GM23248 (cell line): ENCODE measurements around the gene SMCR8. TPM values are rescaled to one million over a fixed set of nuclear protein-coding genes. Genes with fewer than 3 reads are reported as not detected.

Experiments used
- DNase-seq: peaks from one replicate; pipeline ENCODE4 v3.0.0-alpha.2; 2015
- H2AFZ ChIP-seq: fragments of 200-600 bp; sonication (generic); 2 replicates; pipeline ENCODE4 v1.6.1; 2016; ENCODE audit warnings: antibody characterized with exemption
- H3F3A ChIP-seq: fragments of 200-600 bp; sonication (generic); 2 replicates; pipeline ENCODE4 v1.6.1; 2016; ENCODE audit warnings: mild to moderate bottlenecking, antibody characterized with exemption, mixed run types; ENCODE audit not compliant: insufficient read depth
- H3K27ac ChIP-seq: fragments of 200-600 bp; sonication (generic); 2 replicates; pipeline ENCODE4 v1.5.1; 2016; ENCODE audit warnings: mild to moderate bottlenecking
- H3K27me3 ChIP-seq: fragments of 200-600 bp; sonication (generic); replicated peaks from 2 replicates; pipeline ENCODE4 v1.6.1; 2016; ENCODE audit warnings: mild to moderate bottlenecking; ENCODE audit not compliant: insufficient read depth
- H3K36me3 ChIP-seq: fragments of 200-600 bp; sonication (generic); 2 replicates; pipeline ENCODE4 v1.6.1; 2016; ENCODE audit warnings: low read depth, mild to moderate bottlenecking
- H3K4me1 ChIP-seq: fragments of 200-600 bp; sonication (generic); 2 replicates; pipeline ENCODE4 v1.6.1; 2016; ENCODE audit warnings: mild to moderate bottlenecking; ENCODE audit not compliant: insufficient read depth
- H3K4me2 ChIP-seq: fragments of 200-600 bp; sonication (generic); one replicate; pipeline ENCODE4 v1.6.1; 2016; ENCODE audit warnings: mild to moderate bottlenecking; ENCODE audit not compliant: unreplicated experiment
- H3K4me3 ChIP-seq: fragments of 200-600 bp; sonication (generic); 2 replicates; pipeline ENCODE4 v1.5.1; 2016; ENCODE audit warnings: mild to moderate bottlenecking
- H3K79me2 ChIP-seq: fragments of 200-600 bp; sonication (generic); 2 replicates; pipeline ENCODE4 v1.6.1; 2016; ENCODE audit warnings: mild to moderate bottlenecking; ENCODE audit not compliant: insufficient read depth
- H3K9ac ChIP-seq: fragments of 200-600 bp; sonication (generic); 2 replicates; pipeline ENCODE4 v1.6.1; 2016; ENCODE audit warnings: mild to moderate bottlenecking
- H3K9me2 ChIP-seq: fragments of 200-600 bp; sonication (generic); 2 replicates; pipeline ENCODE4 v1.6.1; 2016; ENCODE audit warnings: mixed run types, mild to moderate bottlenecking, moderate library complexity; ENCODE audit not compliant: insufficient read depth
- H3K9me3 ChIP-seq: fragments of 200-600 bp; sonication (generic); one replicate; pipeline ENCODE4 v1.6.1; 2017; ENCODE audit warnings: low read depth
- H4K20me1 ChIP-seq: fragments of 200-600 bp; sonication (generic); 2 replicates; pipeline ENCODE4 v1.6.0; 2016; ENCODE audit not compliant: insufficient read depth
- EZH2 ChIP-seq: fragments of 200-600 bp; sonication (generic); IDR thresholded peaks from 2 replicates; pipeline ENCODE4 v1.6.1; 2018; ENCODE audit warnings: antibody characterized with exemption, mild to moderate bottlenecking; ENCODE audit not compliant: insufficient read depth, poor library complexity, severe bottlenecking
- EZH2phosphoT487 ChIP-seq: fragments of 200-600 bp; sonication (generic); IDR thresholded peaks from 2 replicates; pipeline ENCODE4 v1.6.1; 2018; ENCODE audit warnings: antibody characterized with exemption, moderate library complexity, mild to moderate bottlenecking, low read depth; ENCODE audit not compliant: insufficient read depth
- WGBS, 2 experiments: methylation state at CpG; one replicate each; pipeline ENCODE4 v1.1.6; 2015 to 2017; ENCODE audit warnings: low lambda C conversion rate in 2 of 2, low coverage in 1 of 2; ENCODE audit errors: missing lambda C conversion rate in 2 of 2; 5-methylcytosine and 5-hydroxymethylcytosine counted together
- in situ Hi-C: fragments of 300-500 bp; cut with MboI; formaldehyde crosslinking; loops from 2 replicates; pipeline ENCODE4 v1.15.0; 2020
- polyA plus RNA-seq: library from polyadenylated mRNA; unstranded; fragments of >200 nt; fragmentation: Nextera tagmentation; extraction: Ambion mirVana; gene quantifications from 2 replicates; pipeline ENCODE4 v1.2.1, GENCODE V29; 2016
- total RNA-seq: library from RNA; depleted of rRNA; stranded (reverse); fragments of >200 nt; shearing (Covaris generic); gene quantifications from 2 replicates; pipeline ENCODE4 v1.2.3, GENCODE V29; 2014

The SMCR8 gene
- total and polyA plus RNA-seq, 2 experiments from 2014 or later = 2.2 to 10.5 TPM

DNA sequence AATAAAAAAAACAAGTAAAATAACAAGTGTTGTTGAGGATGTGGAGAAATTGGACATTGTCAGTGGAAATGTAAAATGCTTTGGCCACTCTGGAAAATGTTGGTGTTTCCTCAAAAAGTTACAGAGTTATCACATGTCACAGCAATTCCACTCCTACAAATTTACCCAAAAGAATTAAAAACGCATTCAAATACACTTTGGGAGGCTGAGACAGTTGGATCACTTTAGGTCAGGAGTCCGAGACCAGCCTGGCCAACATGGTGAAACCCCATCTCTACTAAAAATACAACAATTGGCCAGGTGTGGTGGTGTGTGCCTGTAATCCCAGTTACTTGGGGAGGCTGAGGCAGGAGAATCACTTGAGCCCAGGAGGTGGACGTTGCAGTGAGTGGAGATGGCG is 5.9 kb upstream of the SMCR8 start:
- Histone ChIP-seq H3K27ac (no peak overlapping the region), H3K79me2 (peaks cover 86% of the 10 kb centered on the region), H3K9me3 (no peaks in the 10 kb centered on the region), H3K36me3 (peaks cover 22% of the 10 kb centered on the region), H3K4me2 (no peak overlapping the region), H3K9ac (no peak overlapping the region), H3K4me1 (peaks cover 12% of the 10 kb centered on the region), H3K27me3 (no peaks in the 10 kb centered on the region), H3K9me2 (no peaks in the 10 kb centered on the region), H2AFZ (no peak overlapping the region), H4K20me1 (no peaks in the 10 kb centered on the region), H3F3A (no peaks in the 10 kb centered on the region), H3K4me3 (no peak overlapping the region)
- TF ChIP-seq EZH2phosphoT487 (no peak), EZH2 (no peak)
- DNase-seq = no peak
- in situ Hi-C loops = no loop called here
- WGBS, 2 experiments = 96 to 99% methylated on average over 4 of the region's 4 CpGs

DNA sequence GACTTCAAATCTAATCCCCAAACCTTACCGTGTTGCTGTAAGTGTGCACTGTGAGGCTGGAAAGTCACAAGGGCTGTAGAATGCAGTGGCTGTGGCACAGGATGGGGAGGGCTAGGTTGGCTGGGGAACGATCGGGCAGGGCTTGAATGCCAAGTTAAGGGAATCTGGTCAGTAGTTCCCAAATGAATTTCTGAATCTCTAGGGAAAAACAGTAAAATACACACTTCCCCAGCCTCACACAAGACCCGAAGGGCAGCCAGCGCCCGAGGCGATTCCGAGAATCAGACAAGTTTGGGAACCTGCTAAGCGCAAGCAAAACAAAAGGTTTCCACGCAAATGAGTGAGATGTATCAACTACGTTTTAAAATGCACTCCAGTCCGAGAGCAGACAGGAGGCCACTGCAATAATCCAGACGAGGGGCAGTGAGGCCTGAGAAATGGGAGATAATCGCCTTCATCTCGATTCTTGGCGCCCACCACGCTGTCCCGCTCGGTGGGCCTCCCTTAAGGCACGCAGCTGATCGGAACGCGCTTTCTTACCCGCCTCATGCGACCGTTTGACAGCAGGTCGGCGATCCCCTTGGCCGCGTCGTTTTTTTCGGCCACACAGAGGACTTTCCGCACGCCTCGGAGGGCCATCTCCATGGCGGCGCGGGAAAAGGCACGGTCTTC is 898 bp upstream of the SMCR8 start:
- in situ Hi-C loops = no loop called here

DNA sequence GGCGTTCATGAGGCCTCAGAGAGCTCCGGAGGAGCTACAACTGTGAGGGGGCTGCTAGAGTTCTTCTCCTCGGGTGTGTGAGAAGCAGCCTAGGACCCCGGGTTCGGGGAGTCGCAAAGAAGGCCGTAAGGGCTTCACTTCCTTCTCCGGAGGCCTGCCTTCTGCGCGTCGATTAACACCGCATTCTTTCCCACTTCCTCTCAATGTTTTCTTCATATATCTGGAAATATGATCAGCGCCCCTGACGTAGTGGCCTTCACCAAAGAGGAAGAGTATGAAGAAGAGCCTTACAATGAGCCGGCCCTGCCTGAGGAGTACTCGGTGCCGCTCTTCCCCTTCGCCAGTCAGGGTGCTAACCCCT is 449 bp downstream of the SMCR8 start:
- Histone ChIP-seq H3K9me3 (no peaks in the 10 kb centered on the region), H3K79me2 (peaks cover 92% of the 10 kb centered on the region), H3K4me1 (peaks cover 50% of the 10 kb centered on the region), H3K9ac (peak overlapping the region; percentile 97), H3K4me2 (peak overlapping the region; percentile 91), H3K4me3 (peak overlapping the region; percentile 94), H3K27ac (peak overlapping the region; percentile 93), H2AFZ (peak overlapping the region; percentile 79), H3K27me3 (no peaks in the 10 kb centered on the region), H3F3A (no peaks in the 10 kb centered on the region), H4K20me1 (no peaks in the 10 kb centered on the region), H3K9me2 (no peaks in the 10 kb centered on the region), H3K36me3 (peaks cover 8% of the 10 kb centered on the region; the same call in 1 of the 2 replicates)
- in situ Hi-C loops = no loop called here
- WGBS, 2 experiments = 6 to 8% methylated on average over 18 of the region's 18 CpGs
- DNase-seq = no peak
- TF ChIP-seq EZH2 (no peak), EZH2phosphoT487 (no peak)

More for the DNA sequence above, 898 bp upstream of the SMCR8 start:
- Histone ChIP-seq H4K20me1 (no peaks in the 10 kb centered on the region), H3K4me1 (peaks cover 45% of the 10 kb centered on the region), H3K9me2 (no peaks in the 10 kb centered on the region), H3K79me2 (peaks cover 92% of the 10 kb centered on the region), H3K36me3 (peaks cover 8% of the 10 kb centered on the region; the same call in 1 of the 2 replicates), H3K27ac (peak overlapping the region; percentile 93), H3K4me2 (peak overlapping the region; percentile 96), H3F3A (no peaks in the 10 kb centered on the region), H2AFZ (peak overlapping the region; percentile 79), H3K4me3 (peak overlapping the region; percentile 94), H3K9me3 (no peaks in the 10 kb centered on the region), H3K9ac (peak overlapping the region; percentile 97), H3K27me3 (no peaks in the 10 kb centered on the region)
- DNase-seq = peak; percentile 49
- TF ChIP-seq EZH2 (no peak), EZH2phosphoT487 (no peak)
- WGBS, 2 experiments = 0 to 1% methylated on average over 39 of the region's 39 CpGs

DNA sequence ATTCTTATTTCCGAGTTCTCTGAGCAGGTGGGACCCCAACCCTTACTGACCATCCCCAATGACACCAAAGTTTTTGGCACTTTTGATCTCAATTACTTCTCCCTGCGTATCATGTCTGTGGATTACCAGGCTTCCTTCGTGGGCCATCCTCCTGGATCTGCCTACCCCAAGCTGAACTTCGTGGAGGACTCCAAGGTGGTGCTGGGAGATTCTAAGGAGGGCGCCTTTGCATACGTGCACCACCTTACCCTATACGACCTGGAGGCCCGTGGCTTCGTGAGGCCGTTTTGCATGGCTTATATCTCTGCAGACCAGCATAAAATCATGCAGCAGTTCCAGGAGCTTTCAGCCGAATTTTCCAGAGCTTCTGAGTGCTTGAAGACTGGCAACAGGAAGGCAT is 868 bp downstream of the SMCR8 start:
- Histone ChIP-seq H4K20me1 (no peaks in the 10 kb centered on the region), H3K4me3 (peak overlapping the region; percentile 94), H3K79me2 (peaks cover 92% of the 10 kb centered on the region), H3K4me2 (peak overlapping the region; percentile 91), H3K4me1 (peaks cover 47% of the 10 kb centered on the region), H3K27me3 (no peaks in the 10 kb centered on the region), H3K27ac (peak overlapping the region; percentile 93), H3K36me3 (peaks cover 8% of the 10 kb centered on the region; the same call in 1 of the 2 replicates), H3K9ac (peak overlapping the region; percentile 97), H2AFZ (peak overlapping the region; percentile 79; the same call in 1 of the 2 replicates), H3F3A (no peaks in the 10 kb centered on the region), H3K9me2 (no peaks in the 10 kb centered on the region), H3K9me3 (no peaks in the 10 kb centered on the region)
- in situ Hi-C loops = no loop called here
- TF ChIP-seq EZH2 (no peak), EZH2phosphoT487 (no peak)
- no peak for DNase-seq
- 73 to 74% methylated on average over 11 of the region's 11 CpGs for WGBS, 2 experiments
